GM11168 (cell line): Measurements from ENCODE around the gene ADAM12.
"Not testable (repeated sequence)": the region's sequence is repeated elsewhere in the genome, so short reads cannot be mapped to it uniquely, and the experiment has no call there.

Experiments
- in situ Hi-C: fragments of 300-500 bp; cut with MboI; formaldehyde crosslinking; loops from one replicate; pipeline ENCODE4 v1.12.0; 2022; ENCODE audit warnings: low sequenced_read_pairs; ENCODE audit not compliant: unreplicated experiment

ADAM12 gene

GRCh38 chr10:126407831-126408230 is 19.6 kb upstream of the ADAM12 start:
- in situ Hi-C loops, result no loop called here

- in situ Hi-C loops, result no loop called here
These were observed 17.0 kb upstream of the ADAM12 start for GRCh38 chr10:126405239-126405775.

- in situ Hi-C loops, result no loop called here
These were observed 14.7 kb upstream of the ADAM12 start for GRCh38 chr10:126402721-126403695.

GRCh38 chr10:126400641-126401040 is 12.4 kb upstream of the ADAM12 start:
- in situ Hi-C loops, result no loop called here

- in situ Hi-C loops, result no loop called here
These were observed 10.6 kb upstream of the ADAM12 start for GRCh38 chr10:126398924-126399323.

GRCh38 chr10:126398383-126398743 is 10.1 kb upstream of the ADAM12 start:
- in situ Hi-C loops, result no loop called here

GRCh38 chr10:126397640-126398382 is 9.5 kb upstream of the ADAM12 start:
- in situ Hi-C loops, result no loop called here

GRCh38 chr10:126397156-126397555 is 8.9 kb upstream of the ADAM12 start:
- in situ Hi-C loops, result no loop called here

GRCh38 chr10:126394948-126395347 is 6.7 kb upstream of the ADAM12 start:
- in situ Hi-C loops, result no loop called here

- in situ Hi-C loops, result no loop called here
These were observed 4.8 kb upstream of the ADAM12 start for GRCh38 chr10:126393076-126393475.

- in situ Hi-C loops, result no loop called here
These were observed 4.2 kb upstream of the ADAM12 start for GRCh38 chr10:126392469-126392868.

- in situ Hi-C loops, result no loop called here
These were observed 3.8 kb upstream of the ADAM12 start for GRCh38 chr10:126392068-126392467.

- in situ Hi-C loops, result no loop called here
These were observed 3.1 kb upstream of the ADAM12 start for GRCh38 chr10:126391192-126391885.

GRCh38 chr10:126390324-126390723 is 2.0 kb upstream of the ADAM12 start:
- in situ Hi-C loops, result no loop called here

GRCh38 chr10:126387041-126387921 is 996 bp downstream of the ADAM12 start:
- in situ Hi-C loops, result no loop called here

- in situ Hi-C loops, result no loop called here
These were observed 3.9 kb downstream of the ADAM12 start for GRCh38 chr10:126384269-126384873.

- in situ Hi-C loops, result no loop called here
These were observed 7.8 kb downstream of the ADAM12 start for GRCh38 chr10:126380352-126381076.

GRCh38 chr10:126379166-126379565 is 9.1 kb downstream of the ADAM12 start:
- in situ Hi-C loops, result not testable (repeated sequence)
